GM10266 (cell line): ENCODE results near the gene KIFAP3.
"Not testable (repeated sequence)": the region's sequence is repeated elsewhere in the genome, so short reads cannot be mapped to it uniquely, and the experiment has no call there.

ENCODE experiments used
- DNase-seq: peaks from one replicate; pipeline ENCODE4 v3.0.0; 2012; ENCODE audit errors: extremely low spot score
- TF ChIP-seq, protein P1 (sequence below): IDR thresholded peaks from 2 replicates; pipeline ENCODE4 v1.5.1; 2012; ENCODE audit warnings: mild to moderate bottlenecking, low read depth; ENCODE audit not compliant: control insufficient read depth, insufficient read depth; ENCODE audit errors: missing control alignments

The KIFAP3 gene

GRCh38 chr1:169873582-169874199, 200.8 kb downstream of the KIFAP3 start:
- TF ChIP-seq, protein P1, sequence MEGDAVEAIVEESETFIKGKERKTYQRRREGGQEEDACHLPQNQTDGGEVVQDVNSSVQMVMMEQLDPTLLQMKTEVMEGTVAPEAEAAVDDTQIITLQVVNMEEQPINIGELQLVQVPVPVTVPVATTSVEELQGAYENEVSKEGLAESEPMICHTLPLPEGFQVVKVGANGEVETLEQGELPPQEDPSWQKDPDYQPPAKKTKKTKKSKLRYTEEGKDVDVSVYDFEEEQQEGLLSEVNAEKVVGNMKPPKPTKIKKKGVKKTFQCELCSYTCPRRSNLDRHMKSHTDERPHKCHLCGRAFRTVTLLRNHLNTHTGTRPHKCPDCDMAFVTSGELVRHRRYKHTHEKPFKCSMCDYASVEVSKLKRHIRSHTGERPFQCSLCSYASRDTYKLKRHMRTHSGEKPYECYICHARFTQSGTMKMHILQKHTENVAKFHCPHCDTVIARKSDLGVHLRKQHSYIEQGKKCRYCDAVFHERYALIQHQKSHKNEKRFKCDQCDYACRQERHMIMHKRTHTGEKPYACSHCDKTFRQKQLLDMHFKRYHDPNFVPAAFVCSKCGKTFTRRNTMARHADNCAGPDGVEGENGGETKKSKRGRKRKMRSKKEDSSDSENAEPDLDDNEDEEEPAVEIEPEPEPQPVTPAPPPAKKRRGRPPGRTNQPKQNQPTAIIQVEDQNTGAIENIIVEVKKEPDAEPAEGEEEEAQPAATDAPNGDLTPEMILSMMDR = no peak
- DNase-seq = no peak

GRCh38 chr1:169872906-169873305, 201.6 kb downstream of the KIFAP3 start:
- DNase-seq = no peak
- TF ChIP-seq, protein P1 = no peak

GRCh38 chr1:169871988-169872387, 202.5 kb downstream of the KIFAP3 start:
- not testable (repeated sequence) for DNase-seq
